HG03025 (cell line): Measurements from ENCODE around the gene SLC12A1.

Experiments
- ATAC-seq: cut with Tn5 transposase; IDR thresholded peaks from one replicate; pipeline ENCODE4 v1.9.1; 2021; ENCODE audit warnings: mild to moderate bottlenecking, moderate library complexity; ENCODE audit not compliant: unreplicated experiment, low FRiP score

SLC12A1 gene

DNA sequence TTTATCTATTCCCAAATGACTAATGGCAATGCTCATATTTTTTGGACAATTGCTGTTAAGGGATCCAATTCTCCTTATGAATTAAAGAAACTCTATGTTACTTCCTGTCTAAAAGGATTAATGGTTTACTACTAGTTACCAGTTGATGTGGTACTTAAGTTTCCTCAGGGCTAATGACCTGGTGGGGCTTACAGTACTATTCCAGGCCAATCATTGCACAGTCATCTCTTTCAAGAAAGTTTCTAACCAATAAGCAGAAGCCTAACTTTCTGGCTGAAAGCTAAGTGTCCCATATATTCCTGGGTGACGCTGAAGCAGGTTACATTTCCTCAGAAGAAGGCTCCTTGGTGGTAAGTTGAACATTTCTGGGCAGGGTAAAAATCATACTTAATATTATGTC lies at the start of gene SLC12A1:
Gene SLC12A1 (plus strand): TSS at position 322 of the 400 bp plus-strand sequence. CDS start 1,418 bp downstream, outside the sequence.
- ATAC-seq = no peak

- no peak for ATAC-seq
Measured at GRCh38 chr15:48168616-48169015, 37.5 kb upstream of the SLC12A1 start.

- no peak for ATAC-seq
Measured at GRCh38 chr15:48170981-48171380, 35.1 kb upstream of the SLC12A1 start.

DNA sequence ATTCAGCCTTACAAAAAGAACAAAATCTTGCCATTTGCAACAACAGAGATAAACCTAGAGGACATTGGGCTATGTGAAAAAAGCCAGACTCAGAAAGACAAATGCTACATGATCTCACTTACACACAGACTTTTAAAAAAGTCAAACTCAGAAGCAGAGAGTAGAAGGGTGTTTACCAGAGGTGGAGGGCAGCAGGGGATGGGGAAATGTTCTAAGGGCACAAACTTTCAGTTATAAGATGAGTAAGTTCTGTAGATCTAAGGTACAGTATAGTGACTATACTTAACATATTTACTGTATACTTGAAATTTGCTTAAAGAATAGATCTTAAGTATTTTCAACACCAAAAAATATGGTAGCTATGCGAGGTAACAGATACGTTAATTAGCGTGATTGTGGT lies 31.0 kb upstream of the SLC12A1 start:
- ATAC-seq = no peak

- ATAC-seq = no peak
Measured at GRCh38 chr15:48176112-48176511, 30.0 kb upstream of the SLC12A1 start.

DNA sequence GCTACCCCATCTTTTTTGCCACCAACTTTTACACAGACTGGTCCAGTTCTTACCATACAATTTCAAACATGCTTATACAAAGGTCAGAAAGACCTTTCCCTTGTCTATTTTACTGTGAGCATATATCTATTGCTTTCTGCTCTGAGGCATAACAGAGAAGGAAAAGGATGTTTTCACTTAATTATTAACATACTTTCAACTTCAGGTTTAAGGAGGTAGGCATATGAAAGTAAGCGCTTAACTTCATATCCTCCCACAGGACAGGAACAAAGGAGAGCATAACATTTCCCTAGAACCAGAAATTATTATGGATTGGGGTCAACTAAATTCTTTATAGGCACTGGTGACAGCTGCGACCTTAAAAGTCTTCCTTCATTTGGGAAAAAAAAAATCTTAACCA lies 29.1 kb upstream of the SLC12A1 start:
- no peak for ATAC-seq

DNA sequence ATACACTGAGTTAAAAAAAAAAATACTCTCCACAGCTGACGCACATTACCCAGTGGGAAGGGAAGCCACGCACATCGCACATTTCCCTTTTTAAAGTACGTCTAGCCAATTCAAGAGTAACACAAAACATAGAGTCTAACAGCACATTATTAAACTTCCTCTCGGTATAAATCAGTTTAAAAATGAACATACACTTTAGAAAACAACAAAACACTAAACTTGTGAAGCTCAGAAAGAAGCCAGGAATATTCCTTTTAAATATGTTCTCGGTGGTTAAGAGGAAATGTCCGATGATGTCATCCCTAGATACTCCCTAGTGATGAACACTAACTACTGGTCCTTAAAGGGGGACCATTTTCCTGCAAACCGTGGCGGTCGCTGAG lies 28.7 kb upstream of the SLC12A1 start:
- peak; percentile 70 for ATAC-seq

DNA sequence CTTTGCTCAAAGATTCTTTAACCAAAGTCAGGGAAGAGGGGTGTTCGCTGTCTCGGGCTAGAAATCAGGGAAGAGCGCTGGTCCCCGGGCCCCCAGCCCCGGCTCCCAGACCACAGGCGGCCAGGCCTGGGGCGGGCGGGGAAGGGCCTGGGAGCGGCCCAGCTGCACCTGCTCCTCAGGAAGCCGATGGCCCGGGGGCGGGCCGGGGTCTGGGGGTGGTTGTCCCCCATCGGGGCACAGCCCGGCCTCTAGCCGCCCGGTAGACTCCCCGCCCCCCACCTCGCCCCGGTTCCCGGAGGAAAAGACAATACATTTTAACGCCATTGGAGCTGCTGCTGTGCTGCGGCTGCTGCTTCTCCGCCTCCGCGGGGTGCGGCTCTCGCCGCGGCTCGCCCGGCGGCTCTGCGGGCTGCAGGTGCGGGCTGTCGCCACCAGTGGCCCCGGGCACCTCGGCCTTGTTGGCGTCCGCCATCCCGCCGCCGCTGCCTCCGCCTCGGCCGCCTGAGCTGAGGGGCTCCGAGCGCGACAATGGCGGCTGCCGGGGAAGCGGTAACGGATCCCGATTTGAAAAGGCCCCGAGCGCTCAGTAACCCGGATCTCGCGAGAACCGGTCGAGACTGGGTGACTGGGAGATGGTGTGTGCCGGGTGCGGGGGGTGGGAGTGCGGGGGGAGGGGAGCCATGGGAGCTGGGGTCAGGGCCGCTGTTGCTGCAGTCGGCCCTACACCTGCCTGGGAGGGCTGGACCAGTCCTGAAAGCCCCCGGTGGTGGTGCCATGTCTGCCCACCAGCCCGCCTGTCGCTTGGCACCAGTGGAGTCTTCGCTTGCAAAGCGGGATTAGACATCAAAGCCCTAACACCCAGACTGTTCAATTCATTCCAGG lies 28.1 kb upstream of the SLC12A1 start, which contains the start of gene MYEF2:
Gene MYEF2 (minus strand): TSS at position 530 of the 882 bp plus-strand sequence. CDS start 58 bp downstream, at position 472.
- ATAC-seq = peak; percentile 88

GRCh38 chr15:48178648-48178931 lies 27.5 kb upstream of the SLC12A1 start:
- no peak for ATAC-seq

DNA sequence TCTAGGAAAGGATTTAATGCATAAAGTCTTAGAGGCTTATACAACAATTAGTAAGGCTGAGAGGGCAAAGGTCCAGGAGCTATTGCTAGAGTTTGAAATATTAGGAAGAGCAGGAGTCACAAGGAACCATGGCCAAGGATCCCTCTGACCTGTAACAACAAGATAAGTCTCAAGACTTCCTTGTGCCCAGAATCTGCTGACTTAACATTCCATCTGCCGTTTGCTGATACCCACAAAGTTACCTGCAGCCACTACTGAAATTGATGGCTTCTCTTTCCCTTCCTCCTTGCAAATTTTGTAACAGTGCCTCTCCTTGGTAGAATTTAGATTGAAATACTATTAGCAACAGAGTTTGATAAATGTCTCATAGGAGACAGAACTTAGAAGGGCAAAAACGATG lies 23.4 kb upstream of the SLC12A1 start:
- ATAC-seq = no peak

DNA sequence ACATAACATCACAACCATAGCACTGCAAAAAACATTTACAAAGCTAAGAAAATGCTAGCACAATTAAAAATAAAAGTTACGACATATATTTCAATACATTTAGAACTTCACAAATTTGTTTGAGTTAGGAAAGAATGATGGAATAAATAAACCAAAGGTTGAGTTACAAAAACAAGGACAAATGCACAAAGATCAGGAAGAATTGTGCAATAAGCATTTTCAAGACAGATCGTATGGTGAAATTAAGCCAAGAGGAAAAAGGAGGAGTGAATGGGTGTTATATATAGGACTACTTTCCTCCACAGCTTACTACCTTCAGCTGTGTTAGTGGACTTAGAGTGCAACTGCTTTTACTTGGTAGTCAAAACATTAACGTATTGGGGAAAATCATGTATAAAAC lies 20.6 kb upstream of the SLC12A1 start:
- no peak for ATAC-seq

DNA sequence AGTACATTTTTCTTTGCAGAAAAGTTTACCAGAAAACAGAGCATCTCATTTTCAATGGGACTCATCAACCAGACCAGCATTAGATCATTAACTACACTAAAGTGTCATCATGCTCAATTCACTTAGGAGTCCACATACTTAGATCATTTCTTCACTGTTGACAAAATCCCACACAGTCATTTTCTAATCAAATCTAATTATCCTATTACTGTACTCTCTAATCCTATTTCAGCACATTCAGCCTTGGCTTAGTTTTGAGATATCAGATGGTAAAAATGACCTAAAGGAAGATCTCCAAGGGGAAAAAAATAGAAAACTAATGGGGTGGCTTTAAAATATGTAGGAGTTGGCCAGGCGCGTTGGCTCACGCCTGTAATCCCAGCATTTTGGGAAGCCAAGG lies 19.8 kb upstream of the SLC12A1 start:
- ATAC-seq = no peak

DNA sequence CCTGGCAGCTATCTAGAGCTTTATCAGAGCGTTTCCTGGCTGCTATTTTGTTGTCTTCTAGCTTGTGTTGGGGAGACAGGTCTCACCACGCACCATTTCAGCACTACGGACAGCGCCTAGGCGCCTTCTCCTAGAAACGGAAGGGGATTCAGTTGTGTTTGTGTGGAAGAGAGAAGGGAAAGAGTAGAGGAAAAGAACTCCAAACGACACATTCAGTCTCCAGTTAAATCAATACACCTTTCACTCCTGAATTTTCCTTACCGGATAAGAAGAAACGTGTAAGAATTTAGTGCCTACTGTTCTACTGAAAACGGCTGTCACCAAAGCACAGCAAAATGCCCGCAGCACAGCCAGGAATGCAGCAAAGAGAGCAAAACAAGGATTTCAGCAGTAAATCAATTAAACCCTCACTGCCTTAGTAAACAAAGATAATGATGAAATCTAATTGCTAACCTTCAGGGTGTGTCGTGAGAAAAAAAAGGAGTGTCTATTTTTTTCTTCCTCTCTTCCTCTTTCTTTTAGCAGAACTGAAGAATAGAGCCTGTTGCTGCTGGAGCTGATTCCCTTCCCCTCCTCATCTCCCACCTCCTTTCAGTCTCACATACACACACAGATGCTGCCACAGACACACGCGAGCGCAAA lies 15.0 kb upstream of the SLC12A1 start:
- ATAC-seq = no peak

DNA sequence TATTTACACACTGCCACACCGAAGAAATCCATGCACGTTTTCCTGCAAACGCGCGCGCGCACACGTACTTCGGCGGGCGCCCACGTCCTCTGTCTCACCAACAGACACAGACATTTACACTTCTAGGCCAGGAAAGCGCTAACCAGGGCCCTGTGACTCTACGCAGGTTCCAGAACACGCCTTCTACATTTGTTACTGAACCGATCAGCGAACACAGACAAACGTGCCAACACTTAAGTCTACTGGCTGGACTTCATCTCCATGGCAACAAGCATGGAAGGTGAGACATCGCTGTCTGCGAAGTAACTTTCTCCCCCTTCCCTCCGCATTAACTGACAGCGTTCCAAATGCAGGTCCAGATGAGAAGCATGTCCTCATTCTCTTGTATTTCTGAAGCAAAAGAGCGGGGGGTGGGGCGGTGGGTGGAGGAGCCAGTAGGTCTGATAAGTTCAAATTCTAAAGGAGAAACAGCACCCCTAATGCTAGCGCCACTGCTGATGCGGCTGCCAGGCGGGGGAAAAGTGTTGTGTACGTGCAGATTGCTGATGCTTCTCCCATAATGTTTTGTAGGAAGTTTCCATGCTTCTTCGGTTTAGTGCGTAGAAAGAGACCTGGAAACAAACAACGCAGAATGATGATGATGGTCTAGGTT lies 14.4 kb upstream of the SLC12A1 start, which contains the start of gene CTXN2:
Gene CTXN2 (plus strand): TSS at position 92 of the 652 bp plus-strand sequence. CDS start 9,636 bp downstream, outside the sequence.
- no peak for ATAC-seq

GRCh38 chr15:48202068-48202467 lies 4.0 kb upstream of the SLC12A1 start:
- ATAC-seq = no peak

- ATAC-seq = no peak
Measured at GRCh38 chr15:48221261-48221660, 15.2 kb downstream of the SLC12A1 start.

GRCh38 chr15:48221885-48222284 lies 15.8 kb downstream of the SLC12A1 start:
- ATAC-seq = no peak

GRCh38 chr15:48222627-48223026 lies 16.5 kb downstream of the SLC12A1 start:
- no peak for ATAC-seq

DNA sequence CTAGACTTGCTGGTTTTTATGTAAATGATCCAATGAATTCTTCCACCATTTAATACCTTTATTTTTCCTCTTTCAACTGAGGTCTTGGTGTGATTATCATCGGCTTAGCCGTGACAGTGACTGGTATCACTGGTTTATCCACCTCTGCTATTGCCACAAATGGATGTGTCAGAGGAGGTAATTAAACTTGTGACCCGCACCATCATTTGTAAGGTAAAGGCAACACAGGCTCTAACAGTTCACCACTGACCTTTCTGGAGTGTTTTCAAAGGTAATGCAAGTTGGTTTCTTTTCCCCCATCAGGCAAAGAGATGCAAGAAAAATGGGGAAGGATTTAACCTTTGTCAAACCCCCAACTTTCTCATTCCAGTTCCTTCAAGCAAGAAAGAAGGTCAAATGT lies 19.7 kb downstream of the SLC12A1 start:
- ATAC-seq = no peak

GRCh38 chr15:48230498-48230897 lies 24.4 kb downstream of the SLC12A1 start:
- no peak for ATAC-seq

- no peak for ATAC-seq
Measured at GRCh38 chr15:48233246-48233645, 27.1 kb downstream of the SLC12A1 start.
